HG02970 (cell line): Measurements from ENCODE around the gene BMPR1A.
"Not testable (repeated sequence)": the region's sequence is repeated elsewhere in the genome, so short reads cannot be mapped to it uniquely, and the experiment has no call there.

ENCODE experiments used
- ATAC-seq: cut with Tn5 transposase; IDR thresholded peaks from one replicate; pipeline ENCODE4 v1.9.1; 2021; ENCODE audit warnings: mild to moderate bottlenecking, moderate library complexity, moderate number of reproducible peaks; ENCODE audit not compliant: unreplicated experiment, low FRiP score

BMPR1A gene

GRCh38 chr10:86962136-86962980 is 205.9 kb downstream of the BMPR1A start:
- no peak for ATAC-seq

DNA sequence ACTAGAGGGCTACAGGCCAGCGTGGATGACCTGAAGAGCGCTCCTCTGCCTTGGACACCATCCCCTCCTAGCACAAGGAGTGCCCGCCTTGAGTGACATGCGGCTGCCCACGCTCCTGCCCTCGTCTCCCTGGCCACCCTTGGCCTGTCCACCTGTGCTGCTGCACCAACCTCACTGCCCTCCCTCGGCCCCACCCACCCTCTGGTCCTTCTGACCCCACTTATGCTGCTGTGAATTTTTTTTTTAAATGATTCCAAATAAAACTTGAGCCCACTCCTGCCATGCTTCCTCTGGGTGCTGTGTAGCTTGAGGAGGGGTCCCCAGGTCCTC is 206.5 kb downstream of the BMPR1A start:
- ATAC-seq, result no peak

DNA sequence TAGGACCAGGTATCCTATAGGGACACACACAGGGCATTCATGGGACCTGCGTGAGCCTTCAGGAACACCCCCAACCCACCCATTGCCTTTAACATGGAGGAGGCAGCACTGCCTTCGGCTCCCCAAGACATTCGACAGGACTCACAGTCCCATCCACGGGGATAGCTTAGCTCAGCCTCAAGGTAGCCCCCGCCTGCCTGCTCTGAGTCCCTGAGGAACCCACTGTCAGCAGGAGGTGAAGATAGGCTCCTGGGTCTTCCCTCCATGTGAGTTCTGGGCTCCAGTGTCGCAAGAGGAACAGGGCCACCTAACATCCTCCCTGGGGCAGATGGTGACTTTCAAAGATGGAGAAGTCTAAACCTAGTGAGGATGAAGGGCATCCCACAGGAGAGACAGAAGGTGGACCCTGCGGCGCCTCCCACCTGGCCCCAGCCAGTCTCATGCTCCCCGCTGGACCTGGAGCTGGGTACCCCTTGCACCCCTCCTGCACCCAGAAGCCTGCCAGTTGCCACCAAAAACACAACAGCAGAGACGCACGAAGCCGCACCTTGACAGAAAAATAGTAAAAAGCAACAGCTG is 207.0 kb downstream of the BMPR1A start:
- ATAC-seq, result no peak

DNA sequence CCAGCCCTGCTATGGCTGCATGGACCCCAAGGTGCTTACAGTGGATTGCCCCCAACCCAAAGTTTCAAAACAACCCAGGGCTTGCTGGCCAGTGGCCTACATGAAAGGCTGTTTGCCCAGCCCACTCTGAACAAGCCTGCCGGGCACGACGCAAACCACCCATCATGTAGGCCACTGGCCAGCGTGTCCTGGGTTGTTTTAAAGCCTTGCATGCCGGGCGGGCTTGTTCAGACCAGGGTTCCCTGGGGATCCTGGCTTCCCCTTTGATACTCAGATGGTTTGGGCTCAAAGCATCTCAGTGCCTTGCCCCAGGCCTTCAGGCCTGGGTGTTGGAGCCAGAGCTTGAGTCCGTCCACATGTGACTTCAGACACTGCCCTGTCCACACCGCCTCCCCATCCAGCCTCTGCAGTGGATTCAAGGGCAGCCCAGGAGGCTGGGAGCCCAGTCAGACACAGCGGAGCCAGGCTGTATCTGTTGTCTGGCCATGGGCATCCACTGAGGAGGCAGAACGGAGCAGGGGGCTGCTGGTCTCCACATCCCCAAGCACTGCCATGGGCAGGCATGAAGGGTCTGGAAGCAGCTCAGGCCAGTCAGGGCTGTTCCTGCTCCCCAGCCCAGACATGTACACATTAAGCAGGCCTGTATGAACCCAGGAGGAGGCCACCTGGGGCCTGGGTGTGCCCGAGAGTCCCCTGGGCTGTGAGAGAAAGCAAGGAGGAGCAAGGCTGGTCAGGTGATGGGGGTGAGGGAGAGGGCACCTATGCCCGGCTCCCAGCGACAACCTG is 207.8 kb downstream of the BMPR1A start:
- no peak for ATAC-seq

DNA sequence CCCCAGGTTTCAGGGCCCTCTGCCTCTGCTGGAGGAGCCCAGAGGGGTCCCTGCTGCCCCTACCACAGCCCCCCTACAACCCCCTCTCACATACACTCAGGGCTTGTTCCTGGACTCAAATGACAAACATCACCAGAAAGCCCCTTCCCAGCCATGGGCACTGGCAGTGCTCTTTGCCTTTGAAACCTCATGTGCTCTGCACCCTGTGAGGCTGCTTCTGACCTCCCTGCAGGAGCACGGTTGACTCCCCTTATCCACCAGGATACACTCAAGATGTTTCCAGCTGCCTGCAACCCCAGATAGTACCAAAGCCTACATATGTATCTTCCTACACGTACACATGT is 208.4 kb downstream of the BMPR1A start:
- no peak for ATAC-seq

GRCh38 chr10:86965986-86966654 is 209.7 kb downstream of the BMPR1A start:
- ATAC-seq, result no peak

GRCh38 chr10:86967481-86967941 is 211.1 kb downstream of the BMPR1A start:
- no peak for ATAC-seq

- no peak for ATAC-seq
Measured at GRCh38 chr10:86968271-86968993, 212.0 kb downstream of the BMPR1A start, which contains the start of gene ADIRF. Gene ADIRF, plus strand, starts transcription at chr10:86968482. Its CDS starts 63 bp downstream, at chr10:86968545.

DNA sequence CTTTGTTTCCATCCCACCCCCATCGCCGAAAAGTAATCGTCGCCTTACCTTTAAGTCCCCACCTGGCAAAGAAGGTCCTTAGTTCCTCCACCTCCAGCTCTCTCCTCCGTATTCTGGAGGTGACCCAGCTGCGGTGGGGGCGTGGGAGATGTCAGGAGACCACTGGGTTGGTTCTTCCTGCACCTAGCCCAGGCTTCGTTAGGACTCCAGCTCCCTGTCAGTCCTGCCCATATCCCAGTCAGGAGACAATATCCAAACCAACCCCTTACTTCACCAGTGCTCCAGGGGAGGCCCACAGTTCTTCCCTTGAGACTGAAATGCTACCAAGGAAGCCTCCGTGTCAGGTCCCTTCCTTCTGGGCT is 212.6 kb downstream of the BMPR1A start:
- no peak for ATAC-seq

DNA sequence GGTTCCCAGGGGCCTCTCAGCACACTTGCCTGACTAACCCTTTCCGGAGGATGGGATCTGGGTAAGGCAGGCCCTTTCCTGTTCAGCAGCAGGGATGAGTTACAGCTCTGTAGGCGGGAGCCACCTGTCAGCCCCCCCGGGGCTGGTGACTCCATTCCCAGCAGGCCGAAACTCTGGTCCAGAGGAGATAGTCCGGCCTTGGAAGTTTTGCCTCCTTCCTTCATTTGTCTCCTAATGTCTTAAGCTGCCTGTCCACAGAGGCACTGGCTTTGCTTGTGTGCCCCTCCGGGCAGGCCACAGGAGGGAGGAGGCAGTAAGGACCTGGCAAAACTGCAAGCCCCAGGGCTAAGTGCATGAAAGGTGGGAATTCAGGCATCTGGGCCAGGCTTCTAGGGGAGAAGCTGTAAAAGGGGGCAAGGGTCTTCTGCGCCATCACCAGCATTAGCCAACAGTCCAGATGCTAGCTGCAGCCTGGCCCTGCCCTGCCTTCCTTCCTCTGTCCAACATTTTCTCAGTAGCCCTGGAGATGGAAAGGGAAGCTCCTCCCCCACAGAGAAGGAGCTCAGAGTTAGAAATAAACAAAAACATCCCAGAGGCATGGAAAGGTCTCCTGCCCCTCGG is 213.1 kb downstream of the BMPR1A start:
- ATAC-seq, result no peak

DNA sequence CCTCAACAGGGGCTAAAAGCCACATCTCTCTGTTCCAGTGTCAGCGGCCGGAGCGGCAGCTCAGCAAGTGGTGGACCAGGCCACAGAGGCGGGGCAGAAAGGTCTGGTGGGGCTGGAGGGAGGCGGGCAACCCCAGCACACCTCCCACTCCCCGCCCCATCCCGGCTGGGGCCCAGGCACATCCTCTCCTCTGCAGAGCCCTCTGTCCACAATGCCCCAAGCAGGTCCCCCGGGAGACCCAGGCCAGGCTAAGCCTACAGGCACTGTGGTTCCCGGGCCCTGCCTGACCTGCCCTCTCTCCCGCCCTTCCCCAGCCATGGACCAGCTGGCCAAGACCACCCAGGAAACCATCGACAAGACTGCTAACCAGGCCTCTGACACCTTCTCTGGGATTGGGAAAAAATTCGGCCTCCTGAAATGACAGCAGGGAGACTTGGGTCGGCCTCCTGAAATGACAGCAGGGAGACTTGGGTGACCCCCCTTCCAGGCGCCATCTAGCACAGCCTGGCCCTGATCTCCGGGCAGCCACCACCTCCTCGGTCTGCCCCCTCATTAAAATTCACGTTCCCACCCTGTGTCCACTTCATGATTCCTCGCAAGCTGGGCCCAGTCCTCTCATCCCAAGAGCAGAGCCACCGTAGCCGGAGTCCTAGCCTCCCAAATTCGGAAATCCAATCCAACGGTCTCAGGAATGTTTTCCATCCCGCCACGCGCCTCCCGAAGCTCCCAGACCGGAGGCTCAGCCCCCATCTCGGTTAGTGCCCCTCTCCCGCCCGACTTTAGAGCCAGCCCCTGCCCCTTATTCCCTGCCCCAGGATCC is 214.0 kb downstream of the BMPR1A start:
- ATAC-seq, result no peak

GRCh38 chr10:86970982-86971231 is 214.5 kb downstream of the BMPR1A start:
- no peak for ATAC-seq

GRCh38 chr10:86971232-86971991 is 215.0 kb downstream of the BMPR1A start:
- peak; percentile 69 for ATAC-seq

DNA sequence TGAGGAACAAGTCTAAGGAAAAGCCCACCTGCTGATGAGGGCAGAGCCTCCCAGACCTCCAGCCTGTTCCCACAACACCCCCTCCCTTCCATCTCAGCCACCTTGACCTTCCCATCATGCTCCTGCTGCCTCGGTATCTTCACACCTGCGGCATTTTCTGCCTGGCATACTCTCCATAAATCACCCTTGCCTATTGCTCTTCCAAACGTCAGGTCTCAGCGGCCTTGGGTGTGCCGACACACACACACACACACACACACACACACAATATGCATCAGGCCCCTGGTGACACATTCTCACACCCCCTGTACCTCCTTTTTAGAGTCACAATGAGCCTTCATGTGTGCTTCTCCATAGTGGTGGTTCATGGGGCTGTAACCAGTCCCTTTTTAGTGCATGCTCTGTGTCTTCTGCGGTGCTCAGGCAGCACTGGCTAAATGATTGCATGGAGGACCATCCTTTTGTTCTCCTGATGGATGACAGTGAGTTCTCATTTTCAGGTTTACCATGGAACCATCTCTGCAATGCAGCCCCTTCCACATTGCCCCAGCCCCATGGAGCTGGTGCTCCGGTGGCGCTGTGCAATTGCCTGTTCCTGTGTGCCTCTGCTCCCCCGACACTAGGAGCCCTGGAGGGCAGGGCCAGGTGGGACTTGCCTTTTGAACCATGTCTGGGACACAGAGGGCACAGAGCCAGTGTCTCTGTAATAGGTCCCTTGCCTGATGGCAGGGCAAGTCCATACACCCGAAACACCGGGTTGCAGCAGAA is 216.4 kb downstream of the BMPR1A start:
- no peak for ATAC-seq

- no peak for ATAC-seq
Measured at GRCh38 chr10:86974484-86974883, 218.1 kb downstream of the BMPR1A start.

DNA sequence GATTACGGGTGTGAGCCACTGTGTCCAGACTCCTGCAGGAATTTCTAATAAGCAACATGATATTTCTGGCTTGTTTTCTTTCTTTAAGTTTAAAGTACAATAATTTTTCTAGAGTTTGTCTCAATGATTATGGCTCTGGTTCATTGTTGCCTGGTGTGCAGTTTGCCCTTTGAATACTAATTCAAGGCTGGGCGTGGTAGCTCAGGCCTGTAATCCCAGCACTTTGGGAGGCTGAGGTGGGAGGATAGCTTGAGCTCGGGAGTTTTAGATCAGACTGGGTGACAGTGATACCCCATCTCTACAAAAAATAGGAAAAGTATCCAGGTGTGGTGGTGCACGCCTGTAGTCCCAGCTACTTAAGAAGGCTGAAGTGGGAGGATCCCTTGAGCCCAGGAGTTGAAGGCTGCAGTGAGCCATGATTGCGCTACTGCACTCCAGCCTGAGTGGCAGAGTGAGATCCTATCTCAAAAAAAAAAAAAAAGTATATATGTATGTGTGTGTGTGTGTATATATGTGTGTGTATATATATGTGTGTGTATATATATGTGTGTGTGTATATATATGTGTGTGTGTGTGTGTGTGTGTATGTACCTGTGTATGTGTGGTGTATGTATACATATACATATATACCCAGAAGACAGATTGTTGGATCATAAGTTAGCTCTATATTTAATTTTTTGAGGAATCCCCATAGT is 220.1 kb downstream of the BMPR1A start:
- no peak for ATAC-seq

DNA sequence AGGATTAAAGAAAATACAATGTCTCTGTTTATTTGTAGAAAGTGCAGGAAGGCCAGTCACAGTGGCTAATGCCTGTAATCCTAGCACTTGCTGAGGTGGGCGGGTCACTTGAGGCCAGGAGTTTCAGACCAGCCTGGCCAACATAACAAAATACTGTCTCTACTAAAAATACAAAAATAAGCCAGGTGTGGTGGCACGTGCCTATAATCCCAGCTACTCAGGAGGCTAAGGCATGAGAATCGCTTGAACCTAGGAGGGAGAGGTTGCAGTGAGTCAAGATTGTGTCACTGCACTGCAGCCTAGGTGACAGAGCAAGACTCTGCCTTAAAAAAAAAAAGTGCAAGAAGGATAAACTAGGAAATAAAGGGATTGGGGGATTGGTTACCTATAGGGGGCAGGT is 222.0 kb downstream of the BMPR1A start:
- ATAC-seq, result not testable (repeated sequence)
